Breast epithelium (tissue), 3 donors: Measurements from ENCODE around the gene ASB2.

Experiments used
- CTCF ChIP-seq, 3 donors: fragments of 450-650 bp; IDR thresholded peaks; one replicate each; pipeline ENCODE4 v1.5.1; 2016 to 2017; ENCODE audit warnings: antibody characterized with exemption in 3 of 3, mild to moderate bottlenecking in 3 of 3, moderate library complexity in 3 of 3
- POLR2AphosphoS5 ChIP-seq, 3 donors: sonication (generic); formaldehyde crosslinking; IDR thresholded peaks; one replicate each; pipeline ENCODE4 v1.6.1; 2017; ENCODE audit warnings: antibody characterized with exemption in 3 of 3

- TF ChIP-seq CTCF (IDR thresholded peaks at IDR 0.05) (no peak), POLR2AphosphoS5 (IDR thresholded peaks at IDR 0.05) (no peak)
Measured at GRCh38 chr14:93987376-93987775, 11.0 kb upstream of the ASB2 start.
